NCI-H2196 treated with DMSO at 0.1 percent for 48 hours (cell line): ENCODE data around the gene DENND1B.
"Not testable (repeated sequence)": the region's sequence is repeated elsewhere in the genome, so short reads cannot be mapped to it uniquely, and the experiment has no call there.

Source experiments
- DNase-seq: peaks from one replicate; lab custom pipeline; 2025; ENCODE audit not compliant: unreplicated experiment; lab: John Stamatoyannopoulos, UW

The DENND1B gene

DNA sequence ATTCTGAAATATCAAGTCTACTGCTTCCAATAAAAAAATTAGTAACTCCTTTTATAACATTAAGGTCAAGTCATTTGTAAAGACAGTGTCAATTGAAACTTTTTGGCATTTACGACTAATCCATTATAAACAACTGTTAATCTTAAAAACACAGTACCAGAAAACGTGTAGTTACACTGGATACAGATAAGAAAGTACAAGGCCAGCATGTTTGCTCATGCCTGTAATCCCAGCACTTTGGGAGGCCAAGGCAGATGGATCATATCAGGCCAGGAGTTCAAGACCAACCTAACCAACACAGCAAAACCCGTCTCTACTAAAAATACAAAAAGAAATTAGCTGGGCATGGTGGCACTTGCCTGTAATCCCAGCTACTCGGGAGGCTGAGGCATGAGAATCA lies 29.4 kb downstream of the DENND1B start:
- DNase-seq, result no peak

DNA sequence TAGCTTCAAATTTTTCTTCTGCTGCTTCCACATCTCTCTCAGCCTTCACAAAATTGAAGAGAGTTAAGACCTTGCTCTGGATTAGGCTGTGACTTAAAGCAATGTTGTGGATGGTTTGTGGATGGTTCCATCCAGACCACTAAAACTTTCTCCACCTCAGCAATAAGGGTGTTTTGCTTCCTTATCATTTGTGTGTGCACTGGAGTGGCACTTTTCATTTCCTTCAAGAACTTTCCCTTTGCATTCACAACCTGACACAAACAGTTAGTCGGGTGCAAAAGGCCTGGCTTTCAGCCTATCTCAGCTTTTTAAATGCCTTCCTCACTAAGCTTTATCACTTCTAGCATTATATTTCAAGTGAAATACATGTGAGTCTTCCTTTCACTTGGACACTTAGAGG lies 30.3 kb downstream of the DENND1B start:
- no peak for DNase-seq

DNA sequence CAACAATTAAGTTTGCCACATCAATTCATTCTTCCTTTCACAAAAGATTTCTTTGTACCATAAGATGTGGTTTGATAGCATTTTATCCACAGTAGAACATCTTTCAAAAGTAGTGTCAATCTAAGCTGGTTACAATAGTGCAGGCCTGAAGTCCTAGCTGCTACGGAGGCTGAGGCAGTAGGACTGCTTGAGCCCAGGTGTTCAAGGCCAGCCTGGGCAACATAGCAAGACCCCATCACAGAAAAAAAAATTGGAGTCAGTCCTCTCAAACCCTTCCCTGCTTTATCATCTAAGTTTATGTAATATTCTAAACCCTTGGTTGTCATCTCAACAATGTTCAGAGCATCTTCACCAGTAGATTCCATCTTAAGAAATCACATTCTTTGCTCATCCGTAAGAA lies 31.7 kb downstream of the DENND1B start:
- DNase-seq, result no peak

DNA sequence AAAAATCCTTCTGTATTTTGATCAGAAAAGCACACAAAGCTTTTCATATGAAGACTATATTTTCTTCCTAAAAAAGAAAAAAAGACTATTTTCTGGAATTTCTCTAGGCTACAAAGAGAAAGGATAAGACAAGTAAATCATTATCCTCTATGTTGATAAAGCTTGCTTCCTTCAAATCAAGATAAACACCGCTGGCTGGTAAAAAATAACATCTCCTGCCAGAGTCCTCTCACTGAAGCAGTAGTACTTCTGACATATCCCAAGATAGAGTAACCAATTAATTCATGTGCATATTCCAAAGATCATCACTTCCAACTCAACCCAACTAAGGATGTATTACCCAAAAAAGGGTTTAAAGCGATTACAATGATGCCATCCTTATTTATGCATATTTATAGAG lies 34.3 kb downstream of the DENND1B start:
- no peak for DNase-seq

DNA sequence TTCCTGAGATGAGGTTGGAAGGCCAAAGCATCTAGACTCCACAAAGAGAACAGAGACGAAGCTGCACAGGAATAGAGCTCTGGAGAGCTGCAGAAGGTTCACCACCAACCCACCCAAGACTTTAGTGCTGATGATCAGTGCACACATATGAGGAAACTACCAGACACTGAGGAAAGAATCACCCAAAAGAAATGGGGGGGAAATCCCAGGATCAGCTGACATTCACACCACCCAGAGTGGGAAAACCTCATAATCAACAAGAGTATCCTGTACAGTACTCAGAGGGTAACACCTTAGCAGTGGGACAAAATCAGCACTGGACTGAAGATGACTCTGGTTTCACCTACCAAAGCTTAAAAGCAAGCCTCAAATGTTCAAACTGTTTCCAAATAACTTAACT lies 36.4 kb downstream of the DENND1B start:
- no peak for DNase-seq

DNA sequence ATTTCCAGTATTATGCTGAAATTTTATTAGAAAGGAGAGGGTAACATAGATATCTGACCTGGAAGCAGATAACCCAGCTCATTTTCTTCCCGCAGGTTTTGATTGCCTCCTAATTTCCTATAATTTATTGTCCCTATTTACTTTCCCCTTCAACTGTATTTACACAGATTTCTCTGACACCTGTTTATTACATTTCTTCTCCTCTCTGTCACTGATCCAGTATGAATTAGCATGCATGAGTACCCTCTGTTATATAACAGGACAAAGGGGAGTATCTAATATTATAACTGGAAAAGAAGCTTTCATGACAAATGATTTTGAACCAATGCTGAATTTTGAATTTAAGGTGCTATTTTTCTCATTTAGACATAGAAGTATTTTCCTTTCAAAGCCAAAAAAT lies 37.4 kb downstream of the DENND1B start:
- DNase-seq, result no peak

DNA sequence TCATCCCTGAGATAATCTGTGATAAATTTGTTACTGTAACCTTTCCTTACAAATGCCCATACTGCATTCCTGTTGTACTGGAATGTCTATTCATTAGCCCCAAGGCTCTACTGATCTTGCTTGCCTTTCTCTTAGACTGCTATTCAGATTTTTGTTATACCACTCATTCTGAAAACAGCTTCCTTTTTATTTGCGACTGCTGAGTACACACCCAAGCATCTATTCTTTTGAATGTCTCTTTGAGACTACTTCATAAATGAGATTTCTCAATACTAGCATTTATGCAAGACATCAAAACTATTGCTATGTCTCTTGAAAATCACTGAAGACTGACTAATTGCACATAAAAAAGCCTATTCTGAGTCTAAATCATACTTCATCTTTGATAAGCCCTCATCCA lies 38.6 kb downstream of the DENND1B start:
- DNase-seq, result no peak

DNA sequence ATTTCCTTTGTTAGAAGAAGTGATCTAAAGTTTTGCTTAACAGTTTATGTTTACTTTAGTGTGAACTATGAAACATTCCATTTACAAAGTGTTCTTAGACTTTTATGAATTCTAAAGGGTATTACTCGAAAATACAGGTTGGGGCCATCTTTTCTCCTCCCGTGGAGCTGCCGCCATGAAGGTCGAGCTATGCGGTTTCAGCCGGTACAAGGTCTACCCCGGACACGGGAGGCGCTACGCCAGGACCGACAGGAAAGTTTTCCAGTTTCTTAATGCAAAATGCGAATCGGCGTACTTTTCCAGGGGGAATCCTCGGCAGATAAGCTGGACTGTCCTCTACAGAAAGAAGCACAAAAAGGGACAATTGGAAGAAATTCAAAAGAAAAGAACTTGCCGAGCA lies 39.8 kb downstream of the DENND1B start:
- no peak for DNase-seq

DNA sequence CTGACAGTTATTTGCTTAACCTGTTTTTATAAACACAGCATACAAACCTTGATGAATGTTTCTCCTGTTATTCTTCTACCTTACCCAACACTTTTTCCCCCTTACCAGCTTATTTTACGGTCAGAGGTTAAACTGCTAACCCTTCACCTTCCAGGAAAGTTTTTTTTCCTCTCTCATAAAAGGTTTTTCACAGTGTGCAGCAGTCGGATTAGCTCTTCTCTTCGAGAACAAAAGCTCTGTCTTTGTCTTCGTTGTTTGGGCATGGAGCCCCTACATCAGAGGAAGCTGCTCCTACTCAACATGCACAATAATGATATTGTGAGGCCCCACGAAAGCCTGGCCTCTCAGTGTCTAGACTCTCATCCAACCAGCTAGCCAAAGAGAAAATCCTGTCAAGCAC lies 42.0 kb downstream of the DENND1B start:
- no peak for DNase-seq

DNA sequence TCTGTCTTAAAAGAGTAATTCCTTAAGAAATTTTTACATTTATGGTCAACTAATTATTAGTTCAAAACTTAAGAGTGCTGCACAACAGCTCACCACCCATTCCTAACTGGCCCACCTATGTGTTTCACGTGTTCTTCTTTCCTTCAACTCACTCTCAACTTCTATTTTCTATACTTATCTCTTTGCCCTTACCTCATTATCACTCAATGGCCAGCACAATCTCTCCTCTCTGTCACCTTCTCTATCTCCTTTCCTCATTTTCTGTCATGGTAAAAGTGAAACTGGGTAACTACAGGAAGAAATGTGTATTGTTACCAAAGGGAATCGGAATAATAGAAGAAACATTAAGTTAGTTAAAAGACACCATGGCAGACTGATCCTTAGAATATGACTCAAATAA lies 43.1 kb downstream of the DENND1B start:
- DNase-seq, result no peak

DNA sequence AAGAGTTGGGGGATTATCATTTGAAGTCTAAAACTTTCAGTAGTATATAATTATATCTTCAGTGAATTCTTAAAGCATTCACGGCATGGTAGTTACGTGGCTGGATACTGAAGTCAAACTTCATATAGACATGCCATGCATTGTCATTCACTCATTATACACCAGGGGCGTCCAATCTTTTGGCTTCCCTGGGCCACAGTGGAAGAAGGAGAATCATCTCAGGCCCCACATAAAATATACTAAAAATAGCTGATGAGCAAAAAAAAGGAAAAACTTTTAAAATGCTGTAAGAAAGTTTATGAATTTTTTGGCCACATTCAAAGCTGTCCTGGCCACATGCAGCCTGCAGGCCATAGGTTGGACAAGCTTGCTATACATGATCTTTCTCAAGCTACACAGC lies 43.8 kb downstream of the DENND1B start:
- no peak for DNase-seq

DNA sequence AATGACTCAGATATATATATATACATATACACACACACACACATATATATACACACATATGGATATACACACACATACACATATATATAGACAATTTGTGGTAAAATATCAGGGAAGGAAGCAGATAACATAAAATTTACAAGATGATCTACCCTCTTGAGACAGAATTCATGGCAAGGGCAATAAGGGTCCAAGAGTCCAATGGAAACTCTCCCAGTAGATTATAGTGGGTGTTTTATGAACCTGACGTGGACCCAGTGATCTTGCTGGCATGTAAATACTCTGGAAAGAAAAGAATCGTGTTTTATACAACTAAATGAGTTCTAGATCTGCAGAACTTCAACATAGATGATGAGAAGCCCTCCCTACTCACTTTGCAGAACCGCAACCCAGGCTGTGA lies 49.3 kb downstream of the DENND1B start:
- DNase-seq, result no peak

DNA sequence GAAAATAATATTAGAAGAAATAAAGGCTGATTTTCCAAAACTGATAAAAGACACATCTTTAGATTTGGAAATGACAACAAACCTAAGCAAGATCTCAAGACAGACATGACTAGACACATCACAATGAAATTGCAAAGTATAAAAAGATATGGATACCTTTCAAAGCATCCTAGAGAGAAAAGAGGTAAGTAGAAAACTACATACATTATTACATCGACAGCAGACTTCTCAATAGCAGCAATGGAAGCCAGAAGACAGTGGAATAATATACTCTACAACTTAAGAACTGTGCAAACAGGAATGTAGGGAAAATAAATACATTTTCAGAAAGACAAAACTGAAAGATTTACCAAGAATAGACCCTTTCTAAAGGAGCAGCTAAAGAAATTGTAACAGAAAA lies 50.2 kb downstream of the DENND1B start:
- no peak for DNase-seq

DNA sequence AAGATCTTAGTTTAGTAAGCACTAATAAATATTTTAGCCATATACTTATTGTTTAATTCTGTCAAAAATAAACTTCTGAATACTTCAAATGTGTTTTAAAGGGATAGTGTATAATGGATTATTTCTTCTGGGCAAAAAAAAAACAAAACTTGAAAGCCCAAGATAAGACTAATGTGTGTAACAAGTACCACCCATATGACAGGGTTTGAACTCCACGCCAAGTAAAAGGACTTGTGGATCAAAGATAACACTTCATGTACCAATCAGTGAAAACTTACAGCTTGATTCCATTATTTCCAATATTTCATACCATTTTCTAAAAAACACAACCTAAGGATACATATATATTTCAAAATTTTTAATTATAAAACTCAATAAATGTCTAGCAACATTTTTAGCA lies 59.5 kb downstream of the DENND1B start:
- no peak for DNase-seq

DNA sequence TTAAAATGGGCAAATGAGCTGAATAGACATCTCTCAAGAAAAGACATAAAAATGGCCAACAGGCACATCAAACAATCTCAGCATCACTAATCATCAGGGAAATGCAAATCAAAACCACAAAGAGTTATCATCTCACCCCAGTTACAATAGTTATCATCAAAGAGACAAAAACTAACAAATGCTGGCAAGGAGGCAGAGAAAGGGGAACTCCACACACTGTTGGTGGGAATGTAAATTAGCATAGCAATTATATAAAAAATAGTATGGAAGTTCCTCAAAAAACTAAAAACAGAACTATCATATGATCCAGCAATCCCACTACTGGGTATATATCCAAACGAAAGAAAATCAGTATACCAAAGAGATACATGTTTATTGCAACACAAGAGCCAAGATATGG lies 68.7 kb downstream of the DENND1B start:
- no peak for DNase-seq

DNA sequence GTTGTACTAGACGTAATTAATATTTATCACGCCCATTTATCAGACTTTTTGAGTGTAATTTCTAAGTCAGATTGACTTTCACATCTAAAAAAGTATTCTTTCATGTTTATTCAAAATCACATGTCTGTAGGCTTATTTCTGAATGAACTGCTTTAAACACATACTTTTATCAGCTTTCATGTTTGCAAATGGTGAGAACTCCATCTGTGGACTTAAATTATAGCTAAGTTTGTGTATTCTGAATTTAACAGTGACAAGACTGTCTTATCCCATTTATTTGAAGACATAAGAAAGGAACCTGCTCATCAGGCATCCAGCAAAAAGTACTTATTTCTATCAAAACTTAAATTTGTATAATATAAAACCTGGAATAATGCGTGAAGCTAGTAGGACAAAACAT lies 69.3 kb downstream of the DENND1B start:
- DNase-seq, result no peak

DNA sequence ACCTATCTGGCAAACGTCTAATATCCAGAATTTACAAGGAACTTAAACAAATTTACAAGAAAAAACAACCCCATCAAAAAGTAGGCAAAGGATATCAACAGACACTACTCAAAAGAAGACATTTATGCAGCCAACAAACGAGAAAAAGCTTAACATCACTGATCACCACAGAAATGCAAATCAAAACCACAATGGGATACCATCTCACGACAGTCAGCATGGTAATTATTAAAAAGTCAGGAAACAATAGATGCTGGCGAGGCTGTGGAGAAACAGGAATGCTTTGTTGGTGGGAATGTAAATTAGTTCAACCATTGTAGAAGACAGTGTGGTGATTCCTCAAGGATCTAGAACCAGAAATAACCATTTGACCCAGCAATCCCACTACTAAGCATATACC lies 74.6 kb downstream of the DENND1B start:
- not testable (repeated sequence) for DNase-seq

DNA sequence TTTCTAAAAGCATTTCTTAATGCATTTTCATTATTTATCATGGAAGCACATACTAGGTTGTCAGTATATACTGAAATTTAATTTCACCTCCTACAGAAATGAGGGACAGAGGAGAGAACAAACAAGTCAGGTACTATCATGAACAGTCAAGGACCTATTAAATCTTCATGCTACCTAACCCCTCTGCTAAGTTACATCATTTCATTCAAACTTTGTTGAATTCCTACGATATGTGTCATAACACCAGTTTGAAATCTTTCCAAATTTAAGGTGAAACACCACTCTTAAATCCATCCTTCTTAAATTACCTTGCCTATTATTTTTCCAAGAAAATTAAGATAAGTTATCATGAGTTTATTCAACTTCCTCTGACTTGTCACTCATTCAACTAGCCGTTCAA lies 78.9 kb downstream of the DENND1B start:
- no peak for DNase-seq

DNA sequence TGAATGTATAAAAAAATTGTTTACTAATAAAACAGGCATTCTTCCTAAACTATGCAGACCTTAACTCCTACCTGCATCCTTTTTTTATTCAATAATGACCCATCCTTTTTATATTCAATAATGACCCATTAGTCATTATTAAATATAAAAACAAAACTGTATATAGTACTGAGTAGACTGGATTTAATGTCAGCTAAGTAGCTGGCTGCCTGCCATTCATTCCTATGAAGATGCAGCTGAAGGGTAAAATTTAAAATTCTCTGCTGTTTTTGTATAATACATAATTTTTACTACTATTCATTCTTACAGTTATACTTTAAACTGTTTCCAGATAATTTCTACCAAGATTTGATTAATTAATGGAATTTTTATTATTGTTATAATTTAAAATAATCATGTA lies 79.3 kb downstream of the DENND1B start:
- no peak for DNase-seq

DNA sequence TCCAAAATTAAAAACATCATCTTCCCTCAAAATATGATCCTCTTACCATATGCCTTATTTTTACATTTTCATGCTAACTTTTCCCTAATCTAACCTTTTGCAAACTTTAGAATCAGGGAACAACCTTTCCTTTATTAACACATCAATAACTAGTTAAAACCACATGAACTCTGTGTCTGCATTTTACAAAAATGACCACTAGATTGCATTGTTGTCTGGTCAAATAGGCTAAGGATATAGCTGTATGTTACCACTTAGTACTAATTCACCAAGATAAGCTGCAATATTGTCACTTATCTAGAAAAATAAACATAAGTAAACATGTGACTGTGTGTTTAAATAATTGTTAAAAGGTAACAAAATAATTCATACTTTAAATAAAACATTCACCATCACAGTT lies 82.3 kb downstream of the DENND1B start:
- no peak for DNase-seq

DNA sequence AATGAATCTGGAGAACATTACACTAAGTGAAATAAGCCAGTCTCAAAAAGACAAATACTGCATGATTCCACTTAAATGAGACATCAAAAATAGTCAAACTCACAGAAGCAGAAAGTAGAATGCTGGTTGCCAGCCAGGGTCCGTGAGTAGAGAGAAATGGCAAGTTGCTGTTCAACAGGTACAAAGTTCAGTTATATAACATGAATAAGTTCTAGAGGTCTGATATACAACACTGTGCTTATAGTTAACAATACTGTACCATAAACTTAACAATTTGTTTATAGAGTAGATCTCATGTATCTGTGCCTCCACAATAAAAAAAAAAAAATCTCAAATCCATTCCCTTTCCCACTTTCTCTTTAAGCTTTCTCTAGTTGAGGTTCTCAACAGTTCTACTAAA lies 83.5 kb downstream of the DENND1B start:
- DNase-seq, result no peak

DNA sequence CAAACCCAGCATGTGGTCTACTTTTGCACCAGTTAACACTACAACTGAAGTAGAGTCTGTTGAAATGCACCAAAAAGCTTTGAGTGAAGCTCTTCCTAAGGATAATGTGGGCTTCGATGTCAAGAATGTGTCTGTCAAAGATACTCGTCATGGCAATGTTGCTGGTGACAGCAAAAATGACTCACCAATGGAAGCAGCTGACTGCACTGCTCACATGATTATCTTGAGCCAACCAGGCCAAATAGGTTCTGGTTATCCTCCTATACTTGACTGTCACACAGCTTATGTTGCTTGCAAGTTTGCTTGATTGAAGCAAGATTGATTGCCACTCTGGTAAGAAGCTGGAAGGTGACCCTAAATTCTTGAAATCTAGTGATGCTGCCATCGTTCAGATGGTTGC lies 85.2 kb downstream of the DENND1B start:
- DNase-seq, result no peak

DNA sequence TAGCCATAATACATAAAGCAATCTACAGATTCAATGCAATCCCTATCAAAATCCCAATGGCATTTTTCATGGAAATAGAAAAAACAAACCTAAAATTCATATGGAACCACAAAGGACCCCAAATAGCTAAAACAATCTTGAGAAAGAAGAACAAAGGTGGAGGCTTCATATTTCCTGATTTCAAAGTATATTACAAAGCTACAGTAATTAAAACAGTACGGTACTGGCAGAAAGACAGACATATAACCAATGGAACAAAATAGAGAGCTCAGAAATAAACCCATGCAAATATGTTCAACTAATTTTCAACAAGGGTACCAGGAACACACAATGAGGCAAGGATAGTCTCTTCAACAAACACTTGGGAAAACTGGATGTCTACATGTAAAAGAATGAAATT lies 87.0 kb downstream of the DENND1B start:
- no peak for DNase-seq

DNA sequence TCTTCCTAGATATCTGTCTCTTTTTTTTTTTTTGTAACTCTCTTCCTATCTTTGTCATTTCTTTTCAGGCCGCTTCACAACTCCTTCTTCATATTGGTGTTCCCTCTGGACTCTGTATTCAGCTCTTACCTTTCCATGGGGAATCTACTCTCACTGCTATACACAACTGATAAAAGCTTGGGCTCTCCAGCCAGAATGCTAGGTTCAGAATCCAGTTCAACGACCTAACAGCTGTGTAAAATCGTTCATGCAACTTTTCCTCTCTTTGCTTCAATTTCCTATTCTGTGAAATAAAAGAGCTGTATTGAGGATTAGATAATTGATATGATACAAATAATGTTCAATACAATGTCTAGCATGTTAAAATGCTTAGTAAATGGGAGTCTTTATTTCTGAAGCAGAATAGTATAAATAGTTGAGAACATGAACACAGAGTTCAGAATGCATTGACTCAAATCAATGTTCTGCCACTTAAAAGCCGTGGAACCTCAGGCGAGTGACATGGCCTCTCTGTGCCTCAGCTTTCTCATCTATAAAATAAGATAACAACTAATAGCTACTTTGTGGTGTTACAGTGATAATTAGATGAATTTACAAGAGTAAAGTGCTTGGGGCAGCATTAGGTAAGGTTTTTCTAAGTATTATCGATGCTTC lies 88.5 kb downstream of the DENND1B start:
- no peak for DNase-seq
